HFFc6 (cell line): ENCODE measurements around the gene ATP6V0E1. TPM values are rescaled to one million over a fixed set of nuclear protein-coding genes. Genes with fewer than 3 reads are reported as not detected.
A peak's percentile ranks its signal among the peaks of the same experiment; 100 is the strongest.

Experiments used
- DNase-seq: peaks from one replicate; pipeline ENCODE4 v3.0.0-alpha.2; 2018
- H3K27ac Mint-ChIP-seq: 2 replicates; pipeline ENCODE4 v1.8.0; 2020; ENCODE audit warnings: mild to moderate bottlenecking, mixed read lengths
- H3K27me3 Mint-ChIP-seq: 2 replicates; pipeline ENCODE4 v1.8.0; 2021; ENCODE audit warnings: mild to moderate bottlenecking, moderate library complexity, mixed read lengths; ENCODE audit not compliant: insufficient read depth
- H3K36me3 Mint-ChIP-seq: 2 replicates; pipeline ENCODE4 v1.8.0; 2021; ENCODE audit warnings: low read depth, mixed read lengths
- H3K4me1 Mint-ChIP-seq: 2 replicates; pipeline ENCODE4 v1.8.0; 2020; ENCODE audit warnings: low read depth, mixed read lengths
- H3K4me3 Mint-ChIP-seq: 2 replicates; pipeline ENCODE4 v1.8.0; 2020; ENCODE audit warnings: mild to moderate bottlenecking, moderate library complexity, mixed read lengths
- H3K9me3 Mint-ChIP-seq: 2 replicates; pipeline ENCODE4 v1.8.0; 2020; ENCODE audit warnings: mild to moderate bottlenecking, mixed read lengths
- CTCF ChIP-seq: fragments of 200-600 bp; sonication (generic); IDR thresholded peaks from 2 replicates; pipeline ENCODE4 v1.5.0; 2021; ENCODE audit warnings: antibody characterized with exemption, mild to moderate bottlenecking
- total RNA-seq, 6 experiments: library from RNA; stranded (reverse); fragmentation: NEBNext Ultra II Directional; extraction: Animal tissue kit (Norgen Biotek cat#: 25700); gene quantifications; 2 replicates in 1 of 6; 3 replicates in 5 of 6; pipeline ENCODE4 v1.2.3, GENCODE V29; 2021

Gene ATP6V0E1
- total RNA-seq, 6 experiments from 2014 or later, result 462 to 606 (median 488) TPM

- peaks cover 4% of the 10 kb centered on the region; the same call in 1 of the 2 replicates for H3K9me3 Mint-ChIP-seq
- peak overlapping the region; percentile 92 for H3K27ac Mint-ChIP-seq
- H3K27me3 Mint-ChIP-seq, result peaks cover 6% of the 10 kb centered on the region
- DNase-seq, result no peak
- peak overlapping the region; percentile 74; the same call in 1 of the 2 replicates for H3K4me3 Mint-ChIP-seq
- no peak for TF ChIP-seq CTCF
- H3K4me1 Mint-ChIP-seq, result peaks cover 80% of the 10 kb centered on the region
- peaks cover 52% of the 10 kb centered on the region for H3K36me3 Mint-ChIP-seq
These were observed 27.3 kb upstream of the ATP6V0E1 start for GRCh38 chr5:172956228-172956627.

GRCh38 chr5:172956936-172957335, 26.6 kb upstream of the ATP6V0E1 start:
- H3K4me3 Mint-ChIP-seq, result peak overlapping the region; percentile 34; the same call in 1 of the 2 replicates
- peaks cover 4% of the 10 kb centered on the region for H3K27me3 Mint-ChIP-seq
- no peak for DNase-seq
- peaks cover 4% of the 10 kb centered on the region; the same call in 1 of the 2 replicates for H3K9me3 Mint-ChIP-seq
- H3K4me1 Mint-ChIP-seq, result peaks cover 80% of the 10 kb centered on the region
- H3K36me3 Mint-ChIP-seq, result peaks cover 53% of the 10 kb centered on the region
- H3K27ac Mint-ChIP-seq, result peak overlapping the region; percentile 72
- TF ChIP-seq CTCF, result no peak

- Mint-ChIP-seq H3K4me1 (peaks cover 77% of the 10 kb centered on the region), H3K4me3 (peak overlapping the region; percentile 34), H3K9me3 (peaks cover 4% of the 10 kb centered on the region; the same call in 1 of the 2 replicates), H3K27me3 (peaks cover 4% of the 10 kb centered on the region), H3K27ac (peak overlapping the region; percentile 72), H3K36me3 (peaks cover 53% of the 10 kb centered on the region)
- TF ChIP-seq CTCF, result no peak
- DNase-seq, result no peak
These were observed 26.1 kb upstream of the ATP6V0E1 start for GRCh38 chr5:172957458-172957857.

GRCh38 chr5:172958331-172959046, 25.1 kb upstream of the ATP6V0E1 start:
- H3K27ac Mint-ChIP-seq, result peak overlapping the region; percentile 99
- H3K4me3 Mint-ChIP-seq, result peak overlapping the region; percentile 97
- DNase-seq, result no peak

More at GRCh38 chr5:172958331-172959046, 25.1 kb upstream of the ATP6V0E1 start:
- no peak for TF ChIP-seq CTCF
- peaks cover 70% of the 10 kb centered on the region for H3K4me1 Mint-ChIP-seq
- H3K9me3 Mint-ChIP-seq, result peaks cover 4% of the 10 kb centered on the region; the same call in 1 of the 2 replicates
- H3K27me3 Mint-ChIP-seq, result peaks cover 4% of the 10 kb centered on the region
- H3K36me3 Mint-ChIP-seq, result peaks cover 54% of the 10 kb centered on the region
